Tibial artery (tissue), 4 donors: ENCODE data around the gene MYOM1.

Experiments
- DNase-seq, 2 donors: peaks; one replicate each; pipeline ENCODE4 v3.0.0-alpha.2; 2019
- H3K27ac ChIP-seq, 2 donors: fragments of 200-600 bp; sonication (generic) in 1 of 2; 1 replicate in 1 of 2; 2 replicates in 1 of 2; pipeline ENCODE4 v1.5.1; 2018 to 2019; ENCODE audit warnings: mild to moderate bottlenecking in 1 of 2
- H3K27me3 ChIP-seq, 2 donors: fragments of 200-600 bp; sonication (generic) in 1 of 2; one replicate each; pipeline versions ENCODE4 v1.5.1 to v1.6.0; 2016 to 2019
- H3K36me3 ChIP-seq, 3 donors: fragments of 200-600 bp; sonication (generic) in 2 of 3; one replicate each; pipeline ENCODE4 v1.5.1; 2016 to 2019; ENCODE audit warnings: mild to moderate bottlenecking in 2 of 3
- H3K4me1 ChIP-seq, 4 donors: fragments of 200-600 bp; sonication (generic) in 2 of 4; 1 replicate in 3 of 4; 2 replicates in 1 of 4; pipeline ENCODE4 v1.5.1; 2016 to 2019
- H3K4me3 ChIP-seq, 2 donors: fragments of 200-600 bp; sonication (generic) in 1 of 2; 1 replicate in 1 of 2; 2 replicates in 1 of 2; pipeline ENCODE4 v1.5.1; 2018 to 2019; ENCODE audit warnings: mild to moderate bottlenecking in 2 of 2
- H3K9me3 ChIP-seq, 3 donors: fragments of 200-600 bp; sonication (generic) in 1 of 3; one replicate each; pipeline ENCODE4 v1.5.1; 2016 to 2019
- CTCF ChIP-seq, 2 experiments: fragments of 200-600 bp in 1 of 2; fragments of 450-650 bp in 1 of 2; IDR thresholded peaks; one replicate each; pipeline ENCODE4 v1.5.1; 2017 to 2019; ENCODE audit warnings: antibody characterized with exemption in 2 of 2, mild to moderate bottlenecking in 1 of 2, moderate library complexity in 1 of 2
- intact Hi-C: fragments of 100-400 bp; cut with DNase I; formaldehyde crosslinking; loops from one replicate; pipeline ENCODE4 v1.15.0; 2023; ENCODE audit warnings: low total_unique reads

The MYOM1 gene

GRCh38 chr18:3121259-3121658, 98.5 kb downstream of the MYOM1 start:
- Histone ChIP-seq H3K36me3 (peaks cover 44 to 51% (median 44%) of the 10 kb centered on the region in 3 donors), H3K4me1 (no peaks in the 10 kb centered on the region), H3K27ac (no peak overlapping the region), H3K27me3 (no peaks in the 10 kb centered on the region), H3K9me3 (no peaks in the 10 kb centered on the region), H3K4me3 (no peak overlapping the region)
- no peak for TF ChIP-seq CTCF (IDR thresholded peaks at IDR 0.05)
- no peak for DNase-seq
- intact Hi-C loops = no loop called here

GRCh38 chr18:3120356-3120755, 99.4 kb downstream of the MYOM1 start:
- DNase-seq = no peak
- H3K4me1 ChIP-seq = no peaks in the 10 kb centered on the region
- TF ChIP-seq CTCF (IDR thresholded peaks at IDR 0.05) = no peak
- peaks cover 38 to 52% (median 45%) of the 10 kb centered on the region in 3 donors for H3K36me3 ChIP-seq
- no peak overlapping the region for H3K4me3 ChIP-seq
- H3K27ac ChIP-seq = no peak overlapping the region
- H3K9me3 ChIP-seq = no peaks in the 10 kb centered on the region
- no peaks in the 10 kb centered on the region for H3K27me3 ChIP-seq
- intact Hi-C loops = no loop called here

GRCh38 chr18:3119401-3120341, 100.1 kb downstream of the MYOM1 start:
- no peak for DNase-seq
- Histone ChIP-seq H3K27me3 (no peaks in the 10 kb centered on the region), H3K4me1 (no peaks in the 10 kb centered on the region), H3K27ac (no peak overlapping the region), H3K9me3 (no peaks in the 10 kb centered on the region), H3K36me3 (peaks cover 38 to 47% (median 44%) of the 10 kb centered on the region in 3 donors), H3K4me3 (no peak overlapping the region)
- no peak for TF ChIP-seq CTCF (IDR thresholded peaks at IDR 0.05)
- intact Hi-C loops = no loop called here

- no peaks in the 10 kb centered on the region for H3K4me1 ChIP-seq
- no peak for TF ChIP-seq CTCF (IDR thresholded peaks at IDR 0.05)
- H3K36me3 ChIP-seq = peaks cover 31 to 41% (median 39%) of the 10 kb centered on the region in 3 donors
- no peaks in the 10 kb centered on the region for H3K27me3 ChIP-seq
- intact Hi-C loops = no loop called here
- no peak overlapping the region for H3K27ac ChIP-seq
- no peaks in the 10 kb centered on the region for H3K9me3 ChIP-seq
- DNase-seq = no peak
- H3K4me3 ChIP-seq = no peak overlapping the region
These were observed 101.4 kb downstream of the MYOM1 start for GRCh38 chr18:3118195-3119010.

- no peaks in the 10 kb centered on the region for H3K27me3 ChIP-seq
- no peaks in the 10 kb centered on the region for H3K4me1 ChIP-seq
- H3K27ac ChIP-seq = no peak overlapping the region
- no peak for TF ChIP-seq CTCF (IDR thresholded peaks at IDR 0.05)
- no peak for DNase-seq
- peaks cover 31 to 41% (median 39%) of the 10 kb centered on the region in 3 donors for H3K36me3 ChIP-seq
- H3K9me3 ChIP-seq = no peaks in the 10 kb centered on the region
- no peak overlapping the region for H3K4me3 ChIP-seq
- intact Hi-C loops = no loop called here
These were observed 102.1 kb downstream of the MYOM1 start for GRCh38 chr18:3117493-3118192.
